ENCODE results near the gene JAZF1. TPM values are rescaled to one million over a fixed set of nuclear protein-coding genes. Genes with fewer than 3 reads are reported as not detected.

Gene JAZF1
- total RNA-seq, 1 experiment from 2014 or later, result 3.4 TPM

- BruUV-seq (replicated peaks), result no TSS peak
- Histone ChIP-seq H4K20me1 (ENCODE audit: insufficient read depth) (no peaks in the 10 kb centered on the region), H2AFZ (ENCODE audit: low read depth, low read length, poor library complexity, severe bottlenecking) (no peak overlapping the region), H3K9me3 (ENCODE audit: control insufficient read depth in 1 of 2, insufficient read depth in 1 of 2, low read depth in 1 of 2, low read length in 2 of 2) (no peaks in the 10 kb centered on the region), H3K4me2 (ENCODE audit: low read length) (no peak overlapping the region), H3K4me3 (replicated peaks in 1 of 2; ENCODE audit: low read depth in 1 of 2, low read length in 2 of 2) (no peak overlapping the region), H3K27me3 (ENCODE audit: insufficient read depth, low read length) (no peaks in the 10 kb centered on the region), H3K27ac (ENCODE audit: low read depth, low read length) (no peak overlapping the region), H3K9me2 (ENCODE audit: insufficient read depth) (no peaks in the 10 kb centered on the region), H3K9ac (ENCODE audit: low read length) (no peak overlapping the region), H3K36me3 (ENCODE audit: control insufficient read depth in 1 of 2, insufficient read depth in 2 of 2, low read length in 2 of 2) (no peaks in the 10 kb centered on the region), H3K4me1 (ENCODE audit: control insufficient read depth in 1 of 2, insufficient read depth in 2 of 2, low read length in 2 of 2) (peaks cover 16 to 30% of the 10 kb centered on the region in 2 experiments), H3K79me2 (ENCODE audit: insufficient read depth, low read length) (no peaks in the 10 kb centered on the region)
- ChIA-PET RAD21 (ENCODE audit: low non-redundant PET in 1 of 2, low total read pairs in 2 of 2, uncharacterized antibody in 2 of 2, unreplicated experiment in 2 of 2) (no interaction called here), POLR2A (no interaction called here), CTCF (interaction anchor here (1.3 to 2.0 kb wide), 2 partner anchors 16 to 51 kb away, joined by 3 to 9 read pairs; no protein-coding TSS in a partner anchor)
- intact Hi-C loops (cut with micrococcal nuclease), result no loop called here
- DNase-seq (ENCODE audit: low read depth, low spot score), result no peak
- no peak for TF ChIP-seq JUND (IDR thresholded peaks at IDR 0.05)
- TF ChIP-seq ZBTB33 (IDR thresholded peaks at IDR 0.05; ENCODE audit: extremely low read depth, insufficient replicate concordance, low read length), result no peak
- TF ChIP-seq ZFX (IDR thresholded peaks at IDR 0.05), result no peak
- TF ChIP-seq SP1 (IDR thresholded peaks at IDR 0.05; ENCODE audit: low read depth), result no peak
- TF ChIP-seq CTCF (IDR thresholded peaks at IDR 0.05 in 2 of 3, conservative IDR thresholded peaks at IDR 0.05 in 1 of 3; ENCODE audit: borderline replicate concordance in 1 of 3, insufficient read depth in 1 of 3, low read depth in 2 of 3, low read length in 2 of 3), result no peak
- TF ChIP-seq POLR2AphosphoS5 (IDR thresholded peaks at IDR 0.05; ENCODE audit: low read depth, low read length), result no peak
- no peak for TF ChIP-seq EGR1 (IDR thresholded peaks at IDR 0.05; ENCODE audit: low read depth)
- no peak for TF ChIP-seq TCF7L2 (IDR thresholded peaks at IDR 0.05; ENCODE audit: borderline replicate concordance, extremely low read depth, insufficient read depth, insufficient read length)
- TF ChIP-seq MAX (IDR thresholded peaks at IDR 0.05), result no peak
- no peak for TF ChIP-seq EZH2 (IDR thresholded peaks at IDR 0.05)
- no peak for TF ChIP-seq SRF (IDR thresholded peaks at IDR 0.05; ENCODE audit: low read depth)
- no peak for TF ChIP-seq SIN3A (IDR thresholded peaks at IDR 0.05; ENCODE audit: low read depth)
- no peak for TF ChIP-seq ZNF274 (IDR thresholded peaks at IDR 0.05; ENCODE audit: low read depth, low read length)
- no peak for TF ChIP-seq YY1 (IDR thresholded peaks at IDR 0.05; ENCODE audit: extremely low read depth, insufficient replicate concordance, low read depth, low read length)
- no peak for TF ChIP-seq EZH2phosphoT487 (IDR thresholded peaks at IDR 0.05; ENCODE audit: borderline replicate concordance)
- ATAC-seq, result no peak
Measured at GRCh38 chr7:28046035-28046434, 134.6 kb downstream of the JAZF1 start.
